ENCODE measurements around the gene RALB.

GRCh38 chr2:120302301-120302700 is 49.6 kb downstream of the RALB start:
- TF ChIP-seq POLR2A (IDR thresholded peaks at IDR 0.05), result no peak
- no peak for TF ChIP-seq POLR2AphosphoS5 (IDR thresholded peaks at IDR 0.05)
- TF ChIP-seq CTCF (IDR thresholded peaks at IDR 0.05), result no peak

Data from prostate gland (tissue), 2 donors.